Right lobe of liver (tissue), 6 donors: ENCODE results near the gene KPNA1. TPM values are rescaled to one million over a fixed set of nuclear protein-coding genes. Genes with fewer than 3 reads are reported as not detected.

Experiments used
- ATAC-seq, 4 donors: fragments of 200-7000 bp; cut with Tn5 transposase; one replicate each; pipeline ENCODE4 v1.9.1; 2020; ENCODE audit warnings: mild to moderate bottlenecking in 4 of 4, moderate library complexity in 4 of 4
- DNase-seq, 3 donors: peaks; one replicate each; pipeline ENCODE4 v3.0.0-alpha.2; 2020
- H3K27ac ChIP-seq, 3 donors: fragments of 200-600 bp; one replicate each; pipeline ENCODE4 v1.8.0; 2022
- H3K27me3 ChIP-seq, 2 donors: fragments of 200-600 bp; one replicate each; pipeline ENCODE4 v1.8.0; 2022
- H3K36me3 ChIP-seq, 4 donors: fragments of 200-600 bp; sonication (generic) in 1 of 4; one replicate each; pipeline versions ENCODE4 v1.5.1 to v1.8.0; 2017 to 2022; ENCODE audit warnings: control low read depth in 1 of 4
- H3K4me1 ChIP-seq, 4 donors: fragments of 200-600 bp; sonication (generic) in 1 of 4; one replicate each; pipeline versions ENCODE4 v1.5.1 to v1.8.0; 2017 to 2022; ENCODE audit warnings: control low read depth in 1 of 4
- H3K4me3 ChIP-seq, 3 donors: fragments of 200-600 bp; one replicate each; pipeline ENCODE4 v1.8.0; 2022
- H3K9me3 ChIP-seq, 4 donors: fragments of 200-600 bp; sonication (generic) in 1 of 4; one replicate each; pipeline versions ENCODE4 v1.5.1 to v1.8.0; 2017 to 2022; ENCODE audit warnings: control low read depth in 1 of 4
- CTCF ChIP-seq, 4 donors: fragments of 200-600 bp in 3 of 4; fragments of 450-650 bp in 1 of 4; IDR thresholded peaks; one replicate each; pipeline versions ENCODE4 v1.5.1 to v1.8.0; 2016 to 2022; ENCODE audit warnings: antibody characterized with exemption in 4 of 4, mild to moderate bottlenecking in 2 of 4
- POLR2A ChIP-seq: fragments of 450-650 bp; IDR thresholded peaks from one replicate; pipeline ENCODE4 v1.6.1; 2017; ENCODE audit warnings: antibody characterized with exemption, mild to moderate bottlenecking
- WGBS: methylation state at CpG from one replicate; pipeline ENCODE4 v1.1.6; 2018; ENCODE audit warnings: low coverage, low lambda C conversion rate; ENCODE audit not compliant: insufficient coverage; ENCODE audit errors: missing lambda C conversion rate; 5-methylcytosine and 5-hydroxymethylcytosine counted together
- intact Hi-C, 2 donors: fragments of 100-400 bp; cut with DNase I; formaldehyde crosslinking; loops; one replicate each; pipeline versions ENCODE4 v1.11.2 to v1.14.1; 2022
- total RNA-seq, 6 experiments: library from RNA; depleted of rRNA in 2 of 6; stranded (reverse); fragments of >200 nt in 2 of 6; fragmentation: NEBNext Ultra II Directional in 3 of 6; extraction: Animal tissue kit (Norgen Biotek cat#: 25700) in 3 of 6; gene quantifications; one replicate each; pipeline versions ENCODE4 v1.1.0 to v1.2.4, GENCODE V29; 2016 to 2023
- donor health status: DM: no; HTN: yes; CAD: no.
- donor health status: DM: no; HTN: no; CAD: no.
- donor health status: DM: no; HTN: no; CAD: no.
- donor health status: DM: no; HTN: yes; CAD: no.
- donor health status: DM: no; HTN: yes; CAD: no.

Gene KPNA1
- total RNA-seq, 6 experiments from 2014 or later = 33.7 to 61.3 (median 51.2) TPM

DNA sequence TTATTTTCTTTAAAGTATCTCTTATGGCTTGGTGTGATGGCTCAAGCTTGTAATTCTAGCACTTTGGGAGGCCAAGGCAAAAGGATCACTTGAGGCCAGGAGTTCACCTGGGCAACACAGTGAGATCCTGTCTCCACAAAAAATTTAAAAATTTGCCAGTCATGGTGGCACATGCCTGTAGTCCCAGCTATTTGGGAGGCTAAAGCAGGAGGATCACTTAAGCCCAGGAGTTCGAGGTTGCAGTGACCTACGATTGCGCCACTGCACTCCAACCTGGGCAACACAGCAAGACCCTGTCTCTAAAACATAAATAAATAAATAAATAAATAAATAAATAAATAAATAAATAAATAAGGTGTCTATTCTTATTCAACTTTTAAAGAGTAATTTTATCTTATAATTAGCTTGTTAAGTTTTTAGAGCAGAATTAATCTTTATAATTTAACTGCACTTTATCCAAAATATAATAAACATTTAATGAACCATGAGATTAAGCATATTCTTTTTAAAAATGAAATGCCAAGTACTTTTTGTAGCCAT lies 48.0 kb downstream of the KPNA1 start:
- Histone ChIP-seq H3K9me3 (no peaks in the 10 kb centered on the region), H3K27me3 (no peaks in the 10 kb centered on the region), H3K4me1 (peaks cover 0 to 16% (median 3%) of the 10 kb centered on the region in 4 donors), H3K36me3 (peaks cover 0 to 14% (median 2%) of the 10 kb centered on the region in 4 donors), H3K27ac (no peak overlapping the region), H3K4me3 (no peak overlapping the region)
- no peak for DNase-seq
- 96% methylated on average over 3 of the region's 3 CpGs for WGBS
- intact Hi-C loops = no loop called here
- TF ChIP-seq POLR2A (no peak), CTCF (IDR thresholded peaks at IDR 0.05) (no peak)
- ATAC-seq = no peak

DNA sequence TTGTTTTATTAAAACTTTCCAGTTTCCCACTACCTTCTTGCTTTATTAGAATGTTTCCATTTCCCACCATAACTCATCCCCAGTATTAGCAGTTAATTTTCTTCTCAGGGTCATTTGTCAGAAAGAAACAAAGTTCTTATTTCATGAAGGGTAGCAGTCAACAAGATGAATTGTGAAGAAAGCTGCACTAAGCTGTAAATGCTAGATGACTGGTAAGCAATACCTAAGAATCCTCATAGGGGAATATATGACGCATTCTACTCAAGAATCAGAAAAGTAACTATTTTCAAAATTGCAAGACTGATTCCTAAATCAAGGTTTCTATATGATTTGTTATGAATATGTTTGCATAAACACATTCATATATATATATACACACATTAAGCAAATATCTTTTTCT lies 50.1 kb downstream of the KPNA1 start:
- Histone ChIP-seq H3K4me1 (peaks cover 0 to 22% (median 8%) of the 10 kb centered on the region in 4 donors), H3K27ac (no peak overlapping the region), H3K9me3 (no peaks in the 10 kb centered on the region), H3K27me3 (no peaks in the 10 kb centered on the region), H3K36me3 (peaks cover 0 to 20% (median 2%) of the 10 kb centered on the region in 4 donors), H3K4me3 (no peak overlapping the region)
- 100% methylated on average over 1 of the region's 1 CpG for WGBS
- no peak for DNase-seq
- no peak for TF ChIP-seq CTCF (IDR thresholded peaks at IDR 0.05)
- no peak for TF ChIP-seq POLR2A
- ATAC-seq = no peak
- intact Hi-C loops = no loop called here

DNA sequence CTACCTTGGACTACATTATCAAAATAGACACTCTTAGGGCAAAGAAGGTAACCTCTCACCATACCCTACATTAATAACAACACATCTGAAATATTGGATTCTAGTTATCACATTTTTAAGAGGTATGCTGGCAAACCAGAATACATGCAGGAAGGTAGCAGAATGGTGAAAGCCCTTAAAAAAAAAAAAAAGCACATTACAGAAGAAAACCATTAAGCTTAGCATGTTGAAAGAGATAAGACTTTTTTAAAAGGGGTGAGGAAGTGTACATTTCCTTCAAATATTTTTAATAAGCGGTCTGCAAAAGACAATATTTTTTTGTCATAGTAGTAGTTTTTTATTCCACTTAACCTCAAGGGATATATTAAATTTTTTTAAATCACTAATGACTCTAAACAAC lies 52.3 kb downstream of the KPNA1 start:
- intact Hi-C loops = no loop called here
- ATAC-seq = no peak
- H3K36me3 ChIP-seq = peaks cover 0 to 22% (median 3%) of the 10 kb centered on the region in 4 donors
- H3K27me3 ChIP-seq = no peaks in the 10 kb centered on the region
- no peak overlapping the region for H3K4me3 ChIP-seq
- WGBS = 70% methylated on average over 1 of the region's 1 CpG
- no peak for TF ChIP-seq CTCF (IDR thresholded peaks at IDR 0.05)
- no peak for TF ChIP-seq POLR2A
- no peaks in the 10 kb centered on the region for H3K9me3 ChIP-seq
- H3K4me1 ChIP-seq = peaks cover 0 to 37% (median 16%) of the 10 kb centered on the region in 4 donors
- peak overlapping the region; percentile 43 to 74 (median 66) for H3K27ac ChIP-seq
- no peak for DNase-seq

DNA sequence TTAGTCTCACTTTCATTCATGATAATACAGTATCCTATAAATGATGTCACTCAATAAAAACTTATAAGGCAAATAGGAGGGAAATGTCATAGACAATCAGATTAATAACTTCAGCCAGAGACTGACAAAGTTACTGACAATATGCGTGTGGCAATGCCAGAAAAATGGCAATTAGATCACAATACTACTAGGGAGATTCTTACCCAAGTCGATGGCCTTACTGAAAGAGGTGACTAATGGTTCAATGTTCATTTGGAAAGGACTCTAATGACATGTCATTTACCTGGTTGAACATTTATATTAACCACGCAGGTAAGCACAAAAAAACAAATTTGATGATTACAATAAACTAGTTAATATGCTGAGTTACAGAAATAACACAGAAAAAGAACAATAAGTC lies 52.9 kb downstream of the KPNA1 start:
- intact Hi-C loops = no loop called here
- H3K9me3 ChIP-seq = no peaks in the 10 kb centered on the region
- TF ChIP-seq CTCF (IDR thresholded peaks at IDR 0.05) (no peak), POLR2A (no peak)
- H3K4me1 ChIP-seq = peaks cover 0 to 43% (median 19%) of the 10 kb centered on the region in 4 donors
- peak overlapping the region; percentile 43 to 74 (median 66) for H3K27ac ChIP-seq
- ATAC-seq (peak; percentile 77 to 88 (median 86)), DNase-seq (no peak)
- H3K4me3 ChIP-seq = no peak overlapping the region
- WGBS = 18% methylated on average over 3 of the region's 3 CpGs
- no peaks in the 10 kb centered on the region for H3K27me3 ChIP-seq
- H3K36me3 ChIP-seq = peaks cover 0 to 19% (median 5%) of the 10 kb centered on the region in 4 donors
